ENCODE data around the gene DCDC1.
A peak's percentile ranks its signal among the peaks of the same experiment; 100 is the strongest.

DCDC1 gene

GRCh38 chr11:30908857-30909256 lies 460.7 kb downstream of the DCDC1 start:
- Histone ChIP-seq H4K20me1 (ENCODE audit: insufficient read depth, low read length) (no peaks in the 10 kb centered on the region), H3K4me3 (ENCODE audit: low read length) (no peak overlapping the region), H3K9ac (ENCODE audit: low read length) (no peak overlapping the region), H3K27ac (ENCODE audit: low read length) (no peak overlapping the region), H3K9me3 (ENCODE audit: insufficient read depth, low read length) (no peaks in the 10 kb centered on the region), H3K27me3 (ENCODE audit: low read depth, low read length) (peaks cover 23% of the 10 kb centered on the region), H3K4me1 (ENCODE audit: low read length) (no peaks in the 10 kb centered on the region), H3K36me3 (replicated peaks; ENCODE audit: low read depth, low read length) (no peaks in the 10 kb centered on the region), H3K79me2 (ENCODE audit: low read length) (no peaks in the 10 kb centered on the region), H3K4me2 (ENCODE audit: low read length) (no peak overlapping the region), H2AFZ (ENCODE audit: low read depth, low read length) (no peak overlapping the region)
- no peak for TF ChIP-seq EZH2phosphoT487 (IDR thresholded peaks at IDR 0.05; ENCODE audit: low read depth)
- no peak for TF ChIP-seq CTCF (IDR thresholded peaks at IDR 0.05; ENCODE audit: low read depth, low read length)

- Histone ChIP-seq H2AFZ (ENCODE audit: low read depth, low read length) (no peak overlapping the region), H3K27me3 (ENCODE audit: low read depth, low read length) (peaks cover 18% of the 10 kb centered on the region), H3K4me1 (ENCODE audit: low read length) (peaks cover 2% of the 10 kb centered on the region), H3K36me3 (replicated peaks; ENCODE audit: low read depth, low read length) (no peaks in the 10 kb centered on the region), H3K9me3 (ENCODE audit: insufficient read depth, low read length) (no peaks in the 10 kb centered on the region), H3K79me2 (ENCODE audit: low read length) (no peaks in the 10 kb centered on the region), H4K20me1 (ENCODE audit: insufficient read depth, low read length) (no peaks in the 10 kb centered on the region), H3K9ac (ENCODE audit: low read length) (no peak overlapping the region), H3K4me2 (ENCODE audit: low read length) (no peak overlapping the region), H3K27ac (ENCODE audit: low read length) (no peak overlapping the region), H3K4me3 (ENCODE audit: low read length) (no peak overlapping the region)
- no peak for TF ChIP-seq EZH2phosphoT487 (IDR thresholded peaks at IDR 0.05; ENCODE audit: low read depth)
- TF ChIP-seq CTCF (IDR thresholded peaks at IDR 0.05; ENCODE audit: low read depth, low read length), result no peak
Measured at GRCh38 chr11:30908272-30908671, 461.3 kb downstream of the DCDC1 start.

GRCh38 chr11:30902929-30903328 lies 466.6 kb downstream of the DCDC1 start:
- H3K4me2 ChIP-seq (ENCODE audit: low read length), result peak overlapping the region; percentile 21; the same call in 1 of the 2 replicates
- H3K9ac ChIP-seq (ENCODE audit: low read length), result no peak overlapping the region
- H3K36me3 ChIP-seq (replicated peaks; ENCODE audit: low read depth, low read length), result no peaks in the 10 kb centered on the region
- H3K27ac ChIP-seq (ENCODE audit: low read length), result no peak overlapping the region
- H3K79me2 ChIP-seq (ENCODE audit: low read length), result no peaks in the 10 kb centered on the region
- TF ChIP-seq CTCF (IDR thresholded peaks at IDR 0.05; ENCODE audit: low read depth, low read length) (no peak), EZH2phosphoT487 (IDR thresholded peaks at IDR 0.05; ENCODE audit: low read depth) (no peak)
- no peak overlapping the region for H2AFZ ChIP-seq (ENCODE audit: low read depth, low read length)
- peaks cover 10% of the 10 kb centered on the region for H3K4me1 ChIP-seq (ENCODE audit: low read length)
- no peaks in the 10 kb centered on the region for H4K20me1 ChIP-seq (ENCODE audit: insufficient read depth, low read length)
- peaks cover 23% of the 10 kb centered on the region for H3K27me3 ChIP-seq (ENCODE audit: low read depth, low read length)
- H3K4me3 ChIP-seq (ENCODE audit: low read length), result no peak overlapping the region
- H3K9me3 ChIP-seq (ENCODE audit: insufficient read depth, low read length), result no peaks in the 10 kb centered on the region

GRCh38 chr11:30895046-30895445 lies 474.5 kb downstream of the DCDC1 start:
- TF ChIP-seq CTCF (IDR thresholded peaks at IDR 0.05; ENCODE audit: low read depth, low read length) (no peak), EZH2phosphoT487 (IDR thresholded peaks at IDR 0.05; ENCODE audit: low read depth) (no peak)
- H3K27me3 ChIP-seq (ENCODE audit: low read depth, low read length), result peaks cover 6% of the 10 kb centered on the region; the same call in 1 of the 2 replicates

More at GRCh38 chr11:30895046-30895445, 474.5 kb downstream of the DCDC1 start:
- no peaks in the 10 kb centered on the region for H3K4me1 ChIP-seq (ENCODE audit: low read length)
- H3K27ac ChIP-seq (ENCODE audit: low read length), result no peak overlapping the region
- H2AFZ ChIP-seq (ENCODE audit: low read depth, low read length), result no peak overlapping the region
- H4K20me1 ChIP-seq (ENCODE audit: insufficient read depth, low read length), result no peaks in the 10 kb centered on the region
- no peak overlapping the region for H3K4me2 ChIP-seq (ENCODE audit: low read length)
- H3K4me3 ChIP-seq (ENCODE audit: low read length), result no peak overlapping the region
- H3K36me3 ChIP-seq (replicated peaks; ENCODE audit: low read depth, low read length), result no peaks in the 10 kb centered on the region
- no peak overlapping the region for H3K9ac ChIP-seq (ENCODE audit: low read length)
- H3K9me3 ChIP-seq (ENCODE audit: insufficient read depth, low read length), result no peaks in the 10 kb centered on the region
- H3K79me2 ChIP-seq (ENCODE audit: low read length), result no peaks in the 10 kb centered on the region
